Measurements from ENCODE around the gene CHRND.
A peak's percentile ranks its signal among the peaks of the same experiment; 100 is the strongest.

Gene CHRND

DNA sequence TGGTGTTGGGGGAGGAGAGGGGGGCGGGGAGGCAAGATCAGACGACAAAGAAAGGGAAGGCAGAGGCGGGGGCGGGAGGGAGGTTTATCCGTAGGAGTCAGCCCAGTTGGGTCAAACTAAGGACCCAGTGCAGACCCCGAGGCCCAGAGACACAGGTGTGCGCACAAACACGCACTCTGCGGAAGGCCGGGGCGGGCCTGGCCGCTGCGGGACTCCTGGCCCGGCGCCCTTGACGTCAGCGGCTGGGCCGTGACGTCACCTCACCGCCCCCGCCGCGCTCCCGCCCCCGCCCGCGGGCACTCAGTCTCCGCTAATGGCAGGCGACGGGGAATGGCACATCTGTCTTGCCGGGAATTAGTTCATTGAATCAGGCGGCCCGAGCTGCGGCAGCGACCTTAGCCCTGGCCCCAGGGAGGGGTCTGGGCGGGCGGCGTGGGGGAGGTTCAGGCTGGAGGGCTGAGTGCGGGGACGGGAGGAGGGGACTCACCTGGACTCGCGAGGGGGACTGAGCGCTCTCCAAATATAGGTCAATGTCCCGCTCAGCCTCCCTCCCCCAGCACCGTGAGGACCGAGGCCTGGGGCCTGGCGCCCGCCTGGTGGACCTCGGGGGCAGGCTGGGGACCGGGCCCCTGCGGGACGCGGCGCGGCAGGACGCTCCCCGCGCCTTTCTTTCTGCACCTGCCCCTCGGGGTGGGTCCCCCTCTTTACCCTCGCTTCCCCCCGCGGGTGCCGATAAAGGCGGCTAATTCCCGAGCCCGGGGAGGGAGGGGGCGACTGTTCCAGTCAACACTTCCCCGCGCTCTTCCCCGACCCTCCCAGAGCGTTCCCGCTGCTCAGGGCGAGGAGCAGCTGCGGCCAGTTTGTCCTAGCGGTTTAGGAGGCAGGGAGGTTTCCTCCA, 22.8 kb upstream of the CHRND start:
- no peak for DNase-seq (ENCODE audit: low read depth in 1 of 2, low spot score in 1 of 2)

DNA sequence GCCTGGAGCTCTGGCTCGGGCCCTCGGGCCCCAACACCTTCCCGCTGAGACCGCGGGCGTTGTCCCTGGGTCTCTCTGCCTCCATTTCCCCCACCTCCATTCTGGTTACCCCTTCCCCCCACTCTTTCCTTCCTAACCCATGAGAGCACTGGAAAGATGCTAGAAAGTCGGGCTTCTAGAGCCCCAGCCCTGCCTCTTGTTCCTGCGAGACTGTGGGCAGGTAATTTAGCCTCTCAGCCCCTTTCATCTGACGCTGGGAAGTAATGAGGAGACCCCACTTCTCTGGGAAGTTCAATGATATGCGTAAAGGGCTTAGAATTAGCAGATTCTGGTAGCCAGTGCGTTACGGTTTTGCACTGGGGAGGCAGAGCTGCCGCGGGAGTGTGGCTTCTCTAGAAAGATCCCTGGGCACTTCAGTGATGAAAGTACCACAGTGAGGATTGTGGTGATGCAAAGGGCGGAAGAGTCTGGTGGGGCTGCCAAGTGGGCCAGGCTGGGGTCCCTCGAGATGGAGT, 22.1 kb upstream of the CHRND start:
- no peak for DNase-seq (ENCODE audit: low read depth in 1 of 2, low spot score in 1 of 2)

DNA sequence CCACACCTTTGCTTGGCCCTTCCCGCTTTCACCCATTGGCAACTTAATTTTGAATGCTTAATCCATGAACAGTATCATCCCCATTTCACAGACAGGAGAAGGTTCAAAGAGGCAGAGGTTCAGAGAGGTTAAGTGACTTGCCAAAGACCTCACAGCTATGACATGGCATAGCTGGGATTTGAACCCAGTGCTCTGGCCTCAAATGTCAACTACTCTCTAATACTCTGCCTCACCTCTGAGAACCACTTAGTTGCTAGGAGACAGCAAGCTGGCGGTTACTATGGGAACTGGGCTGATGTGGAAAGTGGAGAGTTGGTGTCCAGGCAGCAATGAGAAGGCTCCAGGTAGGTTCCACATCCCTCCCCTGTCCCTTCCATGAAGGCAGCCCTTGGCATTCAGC, 21.5 kb upstream of the CHRND start:
- DNase-seq (ENCODE audit: low read depth in 1 of 2, low spot score in 1 of 2), result no peak

DNA sequence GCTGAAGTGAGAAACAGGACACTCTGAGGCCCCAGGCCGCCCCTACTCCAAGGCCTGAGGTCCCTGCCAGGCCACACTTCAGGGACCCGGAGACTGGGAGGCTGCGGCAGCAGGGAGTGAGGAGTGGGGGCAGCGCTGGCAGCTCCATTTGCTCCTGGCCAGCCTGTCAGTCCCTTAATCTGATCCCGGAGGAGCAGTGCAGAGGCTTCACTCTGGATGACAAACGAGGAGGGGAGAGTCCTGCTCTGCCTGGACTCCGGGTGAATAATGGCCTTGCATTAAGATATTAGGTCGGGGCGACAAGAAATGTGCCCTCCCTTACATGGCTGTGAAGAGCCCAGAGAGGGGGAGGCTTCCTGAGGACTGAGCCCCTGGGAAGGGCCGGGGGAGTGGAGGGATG, 20.1 kb upstream of the CHRND start:
- DNase-seq (ENCODE audit: low read depth in 1 of 2, low spot score in 1 of 2), result no peak

DNA sequence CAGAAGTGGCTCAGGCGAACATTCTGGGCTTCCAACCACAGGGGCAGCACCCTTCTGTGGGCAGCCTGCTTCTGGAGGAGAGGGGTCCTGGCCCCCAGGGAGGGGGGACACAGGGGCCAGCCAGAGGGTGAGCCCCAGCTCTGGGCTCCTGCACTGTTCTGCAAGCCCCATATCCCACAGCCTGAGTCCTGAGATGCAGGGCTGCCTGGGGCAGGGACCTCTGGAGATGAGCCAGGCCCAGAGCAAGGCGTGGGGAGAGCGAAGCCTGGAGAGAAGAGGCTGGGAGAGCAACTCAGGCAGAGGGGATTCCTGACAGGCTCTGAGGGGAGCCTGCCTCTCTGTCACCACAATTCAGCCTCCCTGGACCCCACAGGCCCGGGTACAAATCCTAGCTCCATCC, 19.3 kb upstream of the CHRND start:
- no peak for DNase-seq (ENCODE audit: low read depth in 1 of 2, low spot score in 1 of 2)

DNA sequence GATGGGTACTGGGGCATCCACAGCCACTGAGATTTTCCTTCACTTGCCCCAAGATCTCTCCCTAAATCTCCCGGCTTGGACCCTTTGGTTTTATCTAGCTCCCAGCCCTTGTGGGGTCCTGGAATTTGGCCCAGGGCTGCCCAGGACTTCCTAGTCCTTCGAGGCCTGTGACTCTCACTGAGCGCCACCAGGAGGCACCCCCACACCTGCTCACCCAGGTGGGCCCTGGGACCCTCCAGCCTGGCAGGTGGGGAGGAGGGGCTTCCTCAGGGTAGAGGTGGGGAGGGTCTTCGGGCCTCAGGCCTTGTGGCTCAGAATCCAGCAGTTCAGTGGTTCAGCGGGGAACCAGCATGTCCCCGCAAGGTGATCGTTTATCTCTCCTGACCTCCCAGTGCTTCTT, 17.7 kb upstream of the CHRND start:
- DNase-seq (ENCODE audit: low read depth in 1 of 2, low spot score in 1 of 2), result no peak

DNA sequence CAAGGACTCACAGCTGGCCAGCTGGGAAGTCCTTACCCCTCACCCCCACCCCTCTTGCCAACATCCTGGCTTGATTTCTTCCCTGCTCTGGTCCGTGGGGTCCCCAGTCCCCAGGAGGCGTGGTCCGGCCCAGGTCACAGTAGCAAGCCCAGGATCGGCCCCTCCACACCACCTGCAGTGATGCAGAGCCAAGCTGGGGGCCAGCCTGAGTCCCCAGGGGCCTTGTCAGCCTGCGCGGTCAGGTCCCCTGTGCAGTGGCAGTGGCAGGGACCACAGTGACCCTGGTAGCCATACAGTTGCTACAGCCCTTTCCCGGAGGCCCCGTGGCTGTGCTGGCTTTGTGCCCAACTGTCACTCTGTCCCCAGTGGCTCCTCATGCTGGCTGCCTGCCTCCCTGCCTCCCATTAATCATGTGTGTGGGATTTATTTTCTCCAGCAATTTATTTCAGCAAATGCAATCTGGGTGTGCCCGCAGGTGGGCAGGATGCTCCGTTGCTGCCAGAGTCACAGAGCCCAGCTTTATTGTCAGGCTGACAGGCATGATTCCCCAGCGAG, 14.5 kb upstream of the CHRND start:
- DNase-seq (ENCODE audit: low read depth in 1 of 2, low spot score in 1 of 2), result no peak

DNA sequence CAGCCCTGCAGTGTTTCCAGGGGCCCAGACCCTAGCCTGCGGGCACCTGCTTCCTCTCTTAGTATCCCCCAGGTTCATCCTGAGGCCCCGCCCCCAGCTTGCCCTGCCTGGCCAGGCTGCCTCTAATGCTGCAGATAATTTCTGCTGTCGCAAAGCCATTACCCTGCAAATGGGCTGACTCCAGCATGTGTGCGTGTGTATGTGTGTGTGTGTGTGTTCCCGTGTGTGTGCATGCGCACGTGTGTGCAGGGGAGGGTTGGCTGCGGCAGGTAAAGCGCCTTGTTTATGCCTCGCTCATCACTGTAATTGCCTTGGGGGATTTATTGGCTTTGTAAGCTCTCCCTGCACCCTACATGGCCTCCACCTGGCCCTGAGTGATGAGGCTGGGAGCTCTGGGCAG, 13.4 kb upstream of the CHRND start:
- no peak for DNase-seq (ENCODE audit: low read depth in 1 of 2, low spot score in 1 of 2)

DNA sequence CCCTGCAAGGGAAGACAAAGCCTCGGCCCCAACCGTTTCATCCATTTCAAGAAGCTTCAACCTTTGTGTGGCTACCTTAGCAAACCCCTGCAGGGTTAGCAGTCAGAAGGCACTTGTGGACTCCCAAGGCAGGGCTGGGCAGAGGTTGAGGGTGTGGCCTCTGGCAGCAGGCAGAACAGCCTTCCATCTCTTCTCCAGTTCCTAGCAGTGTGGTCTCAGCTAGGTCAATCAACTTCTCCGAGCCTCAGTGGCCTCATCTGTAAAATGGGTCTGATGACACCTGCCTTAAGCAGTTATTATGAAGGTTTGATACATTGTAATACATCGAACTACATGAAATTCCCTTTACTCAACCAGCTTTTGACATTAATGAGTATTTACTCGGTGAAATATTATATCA, 12.6 kb upstream of the CHRND start:
- DNase-seq (ENCODE audit: low read depth in 1 of 2, low spot score in 1 of 2), result no peak

DNA sequence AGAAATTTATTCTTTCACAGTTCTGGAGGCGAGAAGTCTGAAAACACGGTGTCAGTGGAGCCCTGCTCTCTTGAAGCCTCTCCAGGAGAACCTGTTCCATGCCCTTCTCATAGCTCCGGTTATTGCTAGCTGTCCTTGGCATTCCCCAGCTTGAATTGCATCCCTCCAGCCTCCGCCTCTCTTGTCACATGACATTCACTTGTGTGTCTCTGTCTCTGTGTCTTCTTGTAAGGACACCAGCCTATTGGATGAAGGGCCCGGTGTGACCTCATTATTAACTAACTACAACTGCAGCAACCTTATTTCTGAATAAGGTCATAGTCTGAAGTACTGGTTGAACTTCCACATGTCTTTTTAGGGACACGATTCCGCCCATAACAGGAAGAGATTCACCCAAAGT, 10.3 kb upstream of the CHRND start:
- DNase-seq (ENCODE audit: low read depth in 1 of 2, low spot score in 1 of 2), result no peak

DNA sequence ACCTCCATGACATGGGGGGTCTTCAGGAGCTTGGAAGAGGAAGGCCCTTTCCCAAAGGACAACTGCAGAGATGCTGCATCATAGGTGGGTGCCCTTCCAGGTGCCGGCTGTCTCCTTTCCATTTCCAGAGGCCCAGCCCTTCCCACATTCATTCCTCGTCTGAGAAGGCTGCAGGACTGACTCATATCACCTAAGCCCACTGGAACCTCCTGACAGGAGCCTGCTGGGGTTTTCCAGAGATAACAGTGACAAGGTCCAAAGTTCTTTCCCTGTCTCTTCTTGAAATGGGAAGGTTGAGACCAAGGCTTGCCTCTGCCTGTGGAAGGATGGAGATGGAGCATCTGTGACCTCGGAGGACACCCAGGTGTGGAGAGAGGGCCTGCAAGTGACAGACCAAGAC, 9.4 kb upstream of the CHRND start:
- DNase-seq (ENCODE audit: low read depth in 1 of 2, low spot score in 1 of 2), result no peak

DNA sequence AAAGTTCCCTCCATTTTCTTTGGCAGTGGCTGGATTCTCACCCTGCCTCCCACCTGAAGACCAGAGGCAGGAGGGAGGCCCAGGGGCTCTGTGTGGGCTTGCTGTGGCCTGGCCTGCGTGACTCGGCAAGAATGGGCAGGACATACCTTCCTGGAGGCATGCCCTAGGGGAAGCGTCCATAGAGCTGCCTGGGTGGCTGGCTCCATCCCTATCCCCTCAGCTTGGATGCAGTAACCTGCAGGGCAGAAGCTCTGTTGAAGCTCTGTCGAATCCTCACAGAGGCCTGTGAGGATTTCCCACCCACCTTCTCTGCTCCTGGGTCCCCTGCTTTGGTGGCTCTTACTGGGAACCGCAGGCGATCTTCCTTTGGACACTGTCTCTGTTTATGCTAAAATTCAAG, 7.1 kb upstream of the CHRND start:
- no peak for DNase-seq (ENCODE audit: low read depth in 1 of 2, low spot score in 1 of 2)

DNA sequence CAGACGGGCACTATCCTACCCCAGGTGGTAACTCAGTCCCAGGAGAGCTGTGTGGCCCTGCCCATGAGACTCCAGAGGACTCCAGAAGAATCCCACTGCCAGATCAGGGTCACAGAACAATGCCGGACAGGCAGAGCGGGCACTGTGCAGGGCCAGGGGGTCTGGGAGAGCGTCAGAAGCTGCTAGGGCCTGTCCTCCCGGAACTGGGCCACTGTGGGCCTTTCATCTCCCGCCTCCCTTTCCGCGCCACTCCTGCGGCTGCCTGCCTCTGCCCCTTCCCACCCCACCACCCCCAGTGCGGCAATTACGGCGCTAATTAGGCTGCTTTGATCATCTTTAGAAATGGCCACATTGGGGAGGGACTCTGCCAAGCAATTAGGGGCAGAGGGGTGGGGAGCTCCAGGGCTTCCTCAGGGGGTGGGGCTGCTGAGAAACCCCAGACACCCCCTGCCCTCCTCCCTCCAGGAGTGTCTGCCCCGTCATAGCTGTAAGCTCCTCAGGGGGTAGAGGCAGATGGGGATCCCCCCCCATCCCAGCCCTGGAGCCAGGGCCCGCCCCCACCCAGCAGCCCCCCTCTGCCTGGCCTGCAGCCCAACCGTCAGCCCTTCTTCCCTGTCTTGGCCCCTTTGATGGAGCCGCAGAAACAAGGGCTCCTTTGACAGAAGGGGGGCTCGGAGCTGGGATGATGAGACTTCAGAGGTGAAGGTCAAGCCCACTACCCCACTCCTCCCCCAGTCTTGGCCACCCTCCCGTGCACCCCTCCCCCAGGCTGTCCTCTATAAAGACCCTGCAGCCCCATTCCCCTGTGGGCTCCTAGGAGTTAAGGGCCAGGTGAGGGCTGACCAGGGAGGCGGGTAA, 6.2 kb upstream of the CHRND start, which contains the start of gene PRSS56:
TSS of gene PRSS56 (plus strand) at position 808 of the 858 bp plus-strand sequence. CDS start 211 bp downstream, outside the sequence.
- DNase-seq (ENCODE audit: low read depth in 1 of 2, low spot score in 1 of 2), result no peak

DNA sequence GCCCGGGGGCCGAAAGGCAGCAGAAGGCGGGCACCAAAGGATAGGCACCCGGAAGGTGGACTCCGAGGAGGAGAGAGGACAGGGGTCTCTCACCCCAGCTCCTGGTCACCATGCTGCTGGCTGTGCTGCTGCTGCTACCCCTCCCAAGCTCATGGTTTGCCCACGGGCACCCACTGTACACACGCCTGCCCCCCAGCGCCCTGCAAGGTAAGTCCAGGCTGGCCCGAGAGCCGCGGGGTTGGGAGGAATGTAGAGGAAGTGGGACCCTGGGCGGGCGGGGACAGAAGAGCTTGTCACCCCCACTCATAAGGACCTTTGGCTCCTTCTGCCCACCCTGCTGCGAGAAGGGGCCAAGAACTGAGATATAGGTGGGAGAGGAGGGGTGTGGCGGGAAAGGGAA, 5.5 kb upstream of the CHRND start:
- DNase-seq (ENCODE audit: low read depth in 1 of 2, low spot score in 1 of 2), result no peak

DNA sequence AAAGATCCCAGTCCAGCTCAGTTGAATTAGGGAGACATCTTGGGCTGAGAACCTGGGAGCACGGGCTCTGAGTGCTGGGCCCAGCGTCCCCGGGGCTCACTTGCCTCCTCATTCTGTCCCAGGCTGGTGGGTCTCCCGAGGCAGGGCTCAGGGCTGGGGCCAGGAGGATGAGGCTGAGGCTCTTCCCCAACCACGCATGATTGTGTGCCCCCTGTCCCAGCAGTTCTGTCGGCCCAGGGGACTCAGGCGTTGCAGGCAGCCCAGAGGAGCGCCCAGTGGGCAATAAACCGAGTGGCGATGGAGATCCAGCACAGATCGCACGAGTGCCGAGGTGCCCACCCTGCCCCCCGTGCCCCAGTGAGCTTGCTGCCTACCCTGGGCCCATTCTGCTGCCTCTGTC, 4.9 kb upstream of the CHRND start:
- DNase-seq (ENCODE audit: low read depth in 1 of 2, low spot score in 1 of 2), result no peak

DNA sequence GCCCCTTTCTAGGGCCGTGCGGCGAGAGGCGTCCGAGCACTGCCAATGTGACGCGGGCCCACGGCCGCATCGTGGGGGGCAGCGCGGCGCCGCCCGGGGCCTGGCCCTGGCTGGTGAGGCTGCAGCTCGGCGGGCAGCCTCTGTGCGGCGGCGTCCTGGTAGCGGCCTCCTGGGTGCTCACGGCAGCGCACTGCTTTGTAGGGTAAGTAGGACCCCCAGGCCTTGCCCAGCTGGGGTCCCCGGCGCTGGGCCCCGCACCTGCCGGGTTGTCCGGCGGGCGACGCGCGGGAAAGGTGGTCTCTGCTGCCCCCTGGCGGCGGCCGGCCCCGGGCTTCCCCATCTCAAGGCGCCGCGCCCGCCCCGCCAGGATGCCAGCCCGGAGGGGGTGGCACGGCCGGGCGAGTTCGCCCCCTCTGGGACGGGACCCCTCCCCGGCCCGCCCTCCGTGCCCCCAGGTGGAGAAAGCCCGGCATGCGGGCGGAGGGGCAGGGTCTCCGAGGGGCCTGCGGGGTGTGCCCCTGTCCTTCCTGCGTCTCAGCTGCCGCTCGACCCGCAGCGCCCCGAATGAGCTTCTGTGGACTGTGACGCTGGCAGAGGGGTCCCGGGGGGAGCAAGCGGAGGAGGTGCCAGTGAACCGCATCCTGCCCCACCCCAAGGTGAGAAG, 3.9 kb upstream of the CHRND start:
- DNase-seq (ENCODE audit: low read depth in 1 of 2, low spot score in 1 of 2), result peak; percentile 38 to 56

DNA sequence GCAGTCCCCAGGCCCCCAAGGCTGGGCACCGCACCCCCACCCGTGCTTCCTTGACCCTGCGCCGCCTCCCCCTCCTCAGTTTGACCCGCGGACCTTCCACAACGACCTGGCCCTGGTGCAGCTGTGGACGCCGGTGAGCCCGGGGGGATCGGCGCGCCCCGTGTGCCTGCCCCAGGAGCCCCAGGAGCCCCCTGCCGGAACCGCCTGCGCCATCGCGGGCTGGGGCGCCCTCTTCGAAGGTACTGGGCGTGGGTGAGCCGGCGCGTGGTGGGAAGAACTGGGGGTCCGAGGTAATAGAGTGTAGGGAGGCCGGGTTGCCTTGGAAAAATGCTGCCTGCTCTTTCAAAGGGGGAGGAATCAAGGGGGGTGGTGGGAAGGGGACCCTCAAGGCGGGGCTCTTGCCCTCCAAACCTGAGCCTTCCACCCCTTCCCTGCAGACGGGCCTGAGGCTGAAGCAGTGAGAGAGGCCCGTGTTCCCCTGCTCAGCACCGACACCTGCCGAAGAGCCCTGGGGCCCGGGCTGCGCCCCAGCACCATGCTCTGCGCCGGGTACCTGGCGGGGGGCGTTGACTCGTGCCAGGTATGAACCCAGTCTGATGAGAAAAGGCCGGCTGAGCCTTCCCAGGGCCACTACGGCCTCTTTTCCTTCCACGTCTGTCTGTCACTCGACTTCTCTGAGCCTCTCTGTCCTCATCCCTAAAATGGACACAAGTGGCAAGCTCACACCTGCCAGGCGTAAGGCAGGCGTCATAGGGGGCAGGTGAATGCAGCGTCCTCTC, 3.1 kb upstream of the CHRND start:
- no peak for DNase-seq (ENCODE audit: low read depth in 1 of 2, low spot score in 1 of 2)

DNA sequence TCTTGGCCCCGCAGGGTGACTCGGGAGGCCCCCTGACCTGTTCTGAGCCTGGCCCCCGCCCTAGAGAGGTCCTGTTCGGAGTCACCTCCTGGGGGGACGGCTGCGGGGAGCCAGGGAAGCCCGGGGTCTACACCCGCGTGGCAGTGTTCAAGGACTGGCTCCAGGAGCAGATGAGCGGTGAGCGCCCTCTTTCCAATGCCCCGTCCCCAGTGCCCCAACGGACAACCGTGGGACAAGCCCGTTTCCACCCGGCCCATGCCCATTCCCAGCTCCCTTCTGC, 2.6 kb upstream of the CHRND start:
- no peak for DNase-seq (ENCODE audit: low read depth in 1 of 2, low spot score in 1 of 2)

DNA sequence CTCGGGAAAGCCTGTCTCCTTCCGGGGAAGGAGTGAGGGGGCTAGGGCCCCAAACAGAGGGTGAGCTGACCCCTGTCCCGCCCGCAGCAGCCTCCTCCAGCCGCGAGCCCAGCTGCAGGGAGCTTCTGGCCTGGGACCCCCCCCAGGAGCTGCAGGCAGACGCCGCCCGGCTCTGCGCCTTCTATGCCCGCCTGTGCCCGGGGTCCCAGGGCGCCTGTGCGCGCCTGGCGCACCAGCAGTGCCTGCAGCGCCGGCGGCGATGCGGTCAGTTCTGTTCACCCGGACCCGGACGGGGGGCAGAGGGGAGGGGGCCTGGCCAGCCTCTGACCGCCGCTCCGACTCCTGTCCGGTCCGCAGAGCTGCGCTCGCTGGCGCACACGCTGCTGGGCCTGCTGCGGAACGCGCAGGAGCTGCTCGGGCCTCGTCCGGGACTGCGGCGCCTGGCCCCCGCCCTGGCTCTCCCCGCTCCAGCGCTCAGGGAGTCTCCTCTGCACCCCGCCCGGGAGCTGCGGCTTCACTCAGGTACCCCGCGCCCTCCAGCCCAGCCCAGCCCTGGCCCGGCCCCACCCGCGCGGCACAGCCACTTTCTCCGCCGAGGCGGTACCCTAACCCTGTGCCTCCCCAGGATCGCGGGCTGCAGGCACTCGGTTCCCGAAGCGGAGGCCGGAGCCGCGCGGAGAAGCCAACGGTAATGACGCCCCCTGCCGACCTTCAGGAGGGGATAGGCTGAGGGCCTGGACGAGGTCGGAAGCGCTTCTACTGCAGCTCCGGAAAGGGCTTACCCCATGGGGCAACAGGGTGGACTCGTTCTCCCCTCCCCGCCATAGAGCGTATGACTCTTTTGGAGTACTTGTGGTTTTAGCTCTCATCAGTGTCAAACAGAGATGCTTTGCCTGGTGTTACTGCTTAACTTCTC, 2.0 kb upstream of the CHRND start:
- DNase-seq (ENCODE audit: low read depth in 1 of 2, low spot score in 1 of 2), result no peak

DNA sequence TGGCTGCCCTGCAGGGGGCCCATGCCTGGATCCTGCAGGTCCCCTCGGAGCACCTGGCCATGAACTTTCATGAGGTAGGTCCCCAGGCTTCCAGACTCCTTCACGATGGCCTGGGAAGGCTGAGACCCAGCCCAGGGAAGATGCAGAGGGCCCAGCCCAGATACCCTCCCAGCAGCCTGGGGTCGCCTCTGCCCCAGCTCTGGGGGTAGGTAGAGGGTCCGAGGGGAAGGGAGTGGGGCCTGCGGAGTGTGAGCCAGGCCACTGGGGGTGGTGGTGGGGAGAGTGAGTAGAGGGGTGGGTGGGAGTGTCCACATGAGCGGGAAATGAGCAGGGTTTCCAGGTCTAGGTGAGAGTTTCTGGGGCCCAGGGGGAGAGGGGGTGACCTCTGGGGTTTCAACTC, 1.2 kb upstream of the CHRND start:
- no peak for DNase-seq (ENCODE audit: low read depth in 1 of 2, low spot score in 1 of 2)

All from activated CD4-positive, alpha-beta T cell treated with anti-CD3 and anti-CD28 coated beads, Interleukin-2, amount 50 U/mL, for 24 hours (primary cell).